Calu3 (cell line): ENCODE data around the gene PIK3AP1. TPM values are rescaled to one million over a fixed set of nuclear protein-coding genes. Genes with fewer than 3 reads are reported as not detected.

ENCODE experiments used
- BruUV-seq: library from RNA; stranded (reverse); fragments of 400-500 nt; replicated peaks from 2 replicates; lab custom pipeline; 2021; lab: Mats Ljungman, UMichigan
- CTCF ChIA-PET: fragments of 300-600 bp; sonication (Branson Sonifier 250); formaldehyde crosslinking; loops from one replicate; lab custom pipeline; 2022; ENCODE audit warnings: antibody characterized with exemption; lab: Charles Lee
- DNase-seq: peaks from one replicate; pipeline ENCODE4 v3.0.0; 2022
- H3K27ac Mint-ChIP-seq: one replicate; pipeline ENCODE4 v1.8.0; 2022; ENCODE audit warnings: mixed read lengths; ENCODE audit not compliant: unreplicated experiment
- H3K27me3 Mint-ChIP-seq: one replicate; pipeline ENCODE4 v1.8.0; 2022; ENCODE audit warnings: mixed read lengths; ENCODE audit not compliant: unreplicated experiment
- H3K36me3 Mint-ChIP-seq: one replicate; pipeline ENCODE4 v1.8.0; 2022; ENCODE audit warnings: mild to moderate bottlenecking, moderate library complexity, mixed read lengths; ENCODE audit not compliant: insufficient read depth, unreplicated experiment
- H3K4me1 Mint-ChIP-seq: one replicate; pipeline ENCODE4 v1.8.0; 2022; ENCODE audit warnings: mild to moderate bottlenecking, low read depth, mixed read lengths; ENCODE audit not compliant: unreplicated experiment
- H3K4me3 Mint-ChIP-seq: one replicate; pipeline ENCODE4 v1.8.0; 2022; ENCODE audit warnings: mild to moderate bottlenecking, low read depth, moderate library complexity, mixed read lengths; ENCODE audit not compliant: unreplicated experiment
- H3K9me3 Mint-ChIP-seq: one replicate; pipeline ENCODE4 v1.8.0; 2022; ENCODE audit warnings: low read depth, mixed read lengths; ENCODE audit not compliant: unreplicated experiment
- intact Hi-C: fragments of 100-400 bp; cut with micrococcal nuclease; formaldehyde crosslinking; loops from one replicate; pipeline ENCODE4 v1.10.0; 2022; ENCODE audit not compliant: unreplicated experiment
- total RNA-seq: library from RNA; stranded (reverse); gene quantifications from 2 replicates; pipeline ENCODE4 v1.2.3, GENCODE V29; 2022
- TF ChIP-seq, protein P1 (sequence below): fragments of 200-600 bp; IDR thresholded peaks from one replicate; pipeline ENCODE4 v1.8.0; 2022; ENCODE audit warnings: antibody characterized with exemption; ENCODE audit not compliant: unreplicated experiment

PIK3AP1 gene
- total RNA-seq, 1 experiment from 2014 or later: 117 TPM

DNA sequence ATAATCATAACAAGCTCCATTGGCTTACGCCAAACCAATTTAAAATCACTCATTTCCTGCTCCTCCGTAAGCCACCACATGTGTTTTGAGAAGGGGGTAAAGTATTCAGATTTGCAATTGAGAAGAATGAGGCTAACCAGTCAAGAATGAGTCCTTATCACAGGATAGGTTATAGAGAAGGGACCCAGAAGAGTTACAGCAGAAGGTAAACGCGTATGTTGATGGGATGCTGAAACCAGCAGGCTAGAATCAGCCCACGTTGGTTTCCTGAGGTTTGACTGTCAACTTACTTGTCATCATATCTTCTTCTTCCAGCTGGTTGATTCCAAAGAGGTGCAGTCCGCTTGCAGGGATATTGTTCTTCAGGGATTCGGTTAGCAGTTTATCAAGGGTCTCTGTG, 69.4 kb downstream of the PIK3AP1 start:
- Mint-ChIP-seq H3K4me1 (peaks cover 19% of the 10 kb centered on the region), H3K9me3 (no peaks in the 10 kb centered on the region), H3K4me3 (no peak overlapping the region), H3K27ac (no peak overlapping the region), H3K36me3 (peaks cover 50% of the 10 kb centered on the region), H3K27me3 (no peaks in the 10 kb centered on the region)
- CTCF ChIA-PET: interaction anchor here (0.6 kb wide), 1 partner anchor 700 kb away, joined by 3 read pairs; no protein-coding TSS in a partner anchor
- BruUV-seq: no TSS peak
- TF ChIP-seq, protein P1, sequence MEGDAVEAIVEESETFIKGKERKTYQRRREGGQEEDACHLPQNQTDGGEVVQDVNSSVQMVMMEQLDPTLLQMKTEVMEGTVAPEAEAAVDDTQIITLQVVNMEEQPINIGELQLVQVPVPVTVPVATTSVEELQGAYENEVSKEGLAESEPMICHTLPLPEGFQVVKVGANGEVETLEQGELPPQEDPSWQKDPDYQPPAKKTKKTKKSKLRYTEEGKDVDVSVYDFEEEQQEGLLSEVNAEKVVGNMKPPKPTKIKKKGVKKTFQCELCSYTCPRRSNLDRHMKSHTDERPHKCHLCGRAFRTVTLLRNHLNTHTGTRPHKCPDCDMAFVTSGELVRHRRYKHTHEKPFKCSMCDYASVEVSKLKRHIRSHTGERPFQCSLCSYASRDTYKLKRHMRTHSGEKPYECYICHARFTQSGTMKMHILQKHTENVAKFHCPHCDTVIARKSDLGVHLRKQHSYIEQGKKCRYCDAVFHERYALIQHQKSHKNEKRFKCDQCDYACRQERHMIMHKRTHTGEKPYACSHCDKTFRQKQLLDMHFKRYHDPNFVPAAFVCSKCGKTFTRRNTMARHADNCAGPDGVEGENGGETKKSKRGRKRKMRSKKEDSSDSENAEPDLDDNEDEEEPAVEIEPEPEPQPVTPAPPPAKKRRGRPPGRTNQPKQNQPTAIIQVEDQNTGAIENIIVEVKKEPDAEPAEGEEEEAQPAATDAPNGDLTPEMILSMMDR: no peak
- no peak for DNase-seq
- intact Hi-C loops: no loop called here

DNA sequence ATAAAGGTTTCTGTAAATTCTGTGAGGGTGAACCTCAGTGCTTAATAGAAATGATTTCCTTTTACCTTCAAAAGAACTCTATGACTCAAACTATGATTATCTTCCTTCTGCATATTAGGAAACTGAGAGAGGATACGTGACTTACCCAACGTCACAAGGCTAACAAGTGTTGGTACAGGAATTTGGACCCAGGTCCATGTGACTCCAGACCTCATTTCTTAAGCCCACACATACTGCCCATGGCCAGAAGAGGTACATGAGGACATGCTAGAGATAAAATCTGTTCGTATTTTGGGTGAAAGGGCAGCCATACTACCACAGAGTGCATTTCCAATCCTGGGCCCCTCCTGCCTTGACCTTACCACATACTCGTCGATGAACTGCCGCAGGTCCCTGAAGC, 72.0 kb downstream of the PIK3AP1 start:
- no peaks in the 10 kb centered on the region for H3K9me3 Mint-ChIP-seq
- no peaks in the 10 kb centered on the region for H3K27me3 Mint-ChIP-seq
- no peak overlapping the region for H3K4me3 Mint-ChIP-seq
- peaks cover 19% of the 10 kb centered on the region for H3K4me1 Mint-ChIP-seq
- TF ChIP-seq, protein P1: no peak
- intact Hi-C loops: no loop called here
- CTCF ChIA-PET: no interaction called here
- DNase-seq: no peak
- no TSS peak for BruUV-seq
- H3K36me3 Mint-ChIP-seq: peaks cover 35% of the 10 kb centered on the region
- no peak overlapping the region for H3K27ac Mint-ChIP-seq

DNA sequence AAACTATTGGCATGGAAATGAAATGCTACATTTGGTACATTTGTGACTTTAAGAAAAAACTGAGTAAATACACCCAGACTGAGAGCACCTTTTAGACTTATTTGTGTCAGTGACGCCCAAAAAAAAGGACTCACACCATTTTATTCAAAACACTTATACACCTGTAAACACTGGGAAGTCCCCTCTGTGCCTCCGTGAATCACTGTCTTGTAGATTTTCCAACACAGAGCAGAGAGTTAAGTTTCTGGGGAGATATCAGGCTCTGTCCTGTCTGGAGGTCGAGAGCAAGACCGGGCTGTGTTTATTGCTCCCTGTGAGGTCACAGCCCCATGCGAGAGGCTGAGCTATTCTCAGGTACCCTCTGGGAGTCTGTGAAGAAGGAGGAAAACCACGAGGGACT, 72.8 kb downstream of the PIK3AP1 start:
- Mint-ChIP-seq H3K4me1 (peaks cover 19% of the 10 kb centered on the region), H3K9me3 (no peaks in the 10 kb centered on the region), H3K36me3 (peaks cover 36% of the 10 kb centered on the region), H3K4me3 (no peak overlapping the region), H3K27ac (peak overlapping the region; percentile 80), H3K27me3 (no peaks in the 10 kb centered on the region)
- CTCF ChIA-PET: no interaction called here
- intact Hi-C loops: no loop called here
- DNase-seq: no peak
- no TSS peak for BruUV-seq
- TF ChIP-seq, protein P1: no peak

DNA sequence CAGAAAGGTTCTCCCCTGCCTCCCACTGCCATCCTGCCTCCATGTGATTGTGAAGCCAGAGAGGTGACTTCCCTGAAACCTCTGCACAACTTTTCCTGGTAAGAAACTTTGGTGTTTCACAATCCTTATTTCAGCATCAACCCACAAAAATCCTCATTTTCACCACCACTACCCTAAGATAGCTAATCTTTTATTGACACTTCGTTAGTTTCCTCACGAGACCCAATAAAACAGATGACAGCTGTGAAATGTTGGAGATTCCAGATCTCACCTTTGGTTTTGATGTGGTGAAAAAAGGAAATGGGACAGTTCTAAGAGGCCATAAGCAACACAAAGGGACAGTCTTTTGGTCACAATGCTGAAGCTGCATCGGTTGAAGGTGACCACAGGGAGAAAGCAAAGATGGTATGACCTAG, 73.6 kb downstream of the PIK3AP1 start:
- DNase-seq: no peak
- Mint-ChIP-seq H3K27ac (peak overlapping the region; percentile 68), H3K9me3 (no peaks in the 10 kb centered on the region), H3K4me1 (peaks cover 19% of the 10 kb centered on the region), H3K4me3 (no peak overlapping the region), H3K36me3 (peaks cover 36% of the 10 kb centered on the region), H3K27me3 (no peaks in the 10 kb centered on the region)
- no TSS peak for BruUV-seq
- CTCF ChIA-PET: interaction anchor here (0.8 kb wide), 1 partner anchor 27 kb away, joined by 5 read pairs; no protein-coding TSS in a partner anchor
- intact Hi-C loops: no loop called here
- TF ChIP-seq, protein P1: no peak
